PC-9 (cell line): Measurements from ENCODE around the gene NARF.

ENCODE experiments used
- EZH2 ChIP-seq: fragments of 200-600 bp; sonication (generic); IDR thresholded peaks from 2 replicates; pipeline ENCODE4 v1.8.0; 2017; ENCODE audit warnings: antibody characterized with exemption, low read depth
- TF ChIP-seq, protein P1 (sequence below): fragments of 200-600 bp; sonication (generic); conservative IDR thresholded peaks from 2 replicates; pipeline ENCODE4 v1.6.1; 2017; ENCODE audit warnings: mixed run types, antibody characterized with exemption, mild to moderate bottlenecking, moderate library complexity

DNA sequence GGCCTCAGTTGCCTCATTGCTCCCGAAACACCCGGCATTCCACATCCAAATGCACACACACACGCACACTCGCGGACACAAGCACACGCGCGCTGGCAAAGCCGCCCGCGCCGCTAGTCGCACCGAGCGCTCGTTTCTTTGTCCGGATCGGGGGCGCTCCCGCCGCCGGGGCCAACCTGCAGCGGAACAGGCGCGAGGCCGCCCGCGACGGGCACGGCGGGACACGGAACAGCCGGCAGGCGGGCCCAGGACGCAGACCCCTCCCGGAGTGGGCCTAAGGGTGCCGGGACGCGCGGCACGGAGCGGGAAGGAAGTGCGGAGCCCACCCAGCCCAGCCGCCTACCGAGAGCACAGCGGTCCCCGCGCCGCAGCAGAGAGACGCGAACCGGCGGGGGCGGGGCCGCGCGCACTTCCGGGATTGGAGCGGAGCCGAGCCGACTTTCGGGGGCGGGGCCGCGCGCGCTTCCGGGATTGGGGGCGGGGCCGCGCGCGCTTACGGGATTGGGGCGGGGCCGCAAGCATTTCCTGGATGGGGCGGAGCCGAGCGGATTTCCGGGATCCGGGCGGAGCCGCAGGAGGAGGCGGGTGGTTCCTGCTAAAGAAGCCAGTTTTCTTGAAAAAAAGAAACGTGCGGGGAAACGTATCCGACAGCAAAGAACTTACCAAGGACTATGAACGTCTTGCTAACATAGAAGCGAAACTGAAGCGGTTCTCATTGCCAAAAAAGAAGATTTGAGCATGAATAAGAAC is 8.0 kb upstream of the NARF start, which contains the start of gene CYBC1:
- TF ChIP-seq, protein P1, sequence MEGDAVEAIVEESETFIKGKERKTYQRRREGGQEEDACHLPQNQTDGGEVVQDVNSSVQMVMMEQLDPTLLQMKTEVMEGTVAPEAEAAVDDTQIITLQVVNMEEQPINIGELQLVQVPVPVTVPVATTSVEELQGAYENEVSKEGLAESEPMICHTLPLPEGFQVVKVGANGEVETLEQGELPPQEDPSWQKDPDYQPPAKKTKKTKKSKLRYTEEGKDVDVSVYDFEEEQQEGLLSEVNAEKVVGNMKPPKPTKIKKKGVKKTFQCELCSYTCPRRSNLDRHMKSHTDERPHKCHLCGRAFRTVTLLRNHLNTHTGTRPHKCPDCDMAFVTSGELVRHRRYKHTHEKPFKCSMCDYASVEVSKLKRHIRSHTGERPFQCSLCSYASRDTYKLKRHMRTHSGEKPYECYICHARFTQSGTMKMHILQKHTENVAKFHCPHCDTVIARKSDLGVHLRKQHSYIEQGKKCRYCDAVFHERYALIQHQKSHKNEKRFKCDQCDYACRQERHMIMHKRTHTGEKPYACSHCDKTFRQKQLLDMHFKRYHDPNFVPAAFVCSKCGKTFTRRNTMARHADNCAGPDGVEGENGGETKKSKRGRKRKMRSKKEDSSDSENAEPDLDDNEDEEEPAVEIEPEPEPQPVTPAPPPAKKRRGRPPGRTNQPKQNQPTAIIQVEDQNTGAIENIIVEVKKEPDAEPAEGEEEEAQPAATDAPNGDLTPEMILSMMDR = no peak
- no peak for TF ChIP-seq EZH2
